GM12891 (cell line): ENCODE data around the gene SPC25.

ENCODE experiments used
- PAX5 ChIP-seq: IDR thresholded peaks from 2 replicates; pipeline ENCODE4 v1.6.1; 2011; ENCODE audit warnings: low read length, moderate library complexity, mild to moderate bottlenecking; ENCODE audit not compliant: insufficient read depth, severe bottlenecking
- POLR2A ChIP-seq: IDR thresholded peaks from 2 replicates; pipeline ENCODE4 v1.6.1; 2011; ENCODE audit warnings: low read depth, low read length, control low read depth
- POLR2AphosphoS5 ChIP-seq: IDR thresholded peaks from 2 replicates; pipeline ENCODE4 v1.6.1; 2011; ENCODE audit warnings: low read depth, low read length, control low read depth
- POU2F2 ChIP-seq: IDR thresholded peaks from 2 replicates; pipeline ENCODE4 v1.6.1; 2011; ENCODE audit warnings: low read depth, mild to moderate bottlenecking, control low read depth, low read length, moderate library complexity
- SPI1 ChIP-seq: IDR thresholded peaks from 2 replicates; pipeline ENCODE4 v1.6.1; 2011; ENCODE audit warnings: low read depth, low read length, control low read depth
- TAF1 ChIP-seq: IDR thresholded peaks from 2 replicates; pipeline ENCODE4 v1.6.1; 2011; ENCODE audit warnings: low read depth, low read length, control low read depth

GRCh38 chr2:168920504-168921157 is 30.4 kb upstream of the SPC25 start:
- TF ChIP-seq POLR2AphosphoS5 = no peak
- TF ChIP-seq POLR2A = no peak
- TF ChIP-seq TAF1 = no peak
- TF ChIP-seq SPI1 = no peak
- TF ChIP-seq PAX5 = no peak
- no peak for TF ChIP-seq POU2F2
